ENCODE data around the gene PCBP4.

The PCBP4 gene

GRCh38 chr3:51974963-51975851 is 8.0 kb upstream of the PCBP4 start, which contains the start of gene ABHD14A:
Gene ABHD14A (plus strand): TSS chr3:51975064. CDS start chr3:51975136, 72 bp downstream.
- DNase-seq = peak in 55 of 58 donors; percentile 20 to 80 (median 65)

- DNase-seq = peak in 16 of 58 donors; percentile 50 to 73 (median 65)
Measured at GRCh38 chr3:51974277-51974962, 7.2 kb upstream of the PCBP4 start.

- no peak for DNase-seq
Measured at GRCh38 chr3:51971350-51971749, 4.1 kb upstream of the PCBP4 start.

- no peak for DNase-seq
Measured at GRCh38 chr3:51970606-51971300, 3.5 kb upstream of the PCBP4 start.

GRCh38 chr3:51969841-51970240 is 2.6 kb upstream of the PCBP4 start:
- DNase-seq = no peak

GRCh38 chr3:51968883-51969678 is 1.8 kb upstream of the PCBP4 start:
- no peak for DNase-seq

- DNase-seq = peak in 9 of 58 donors; percentile 16 to 44 (median 32)
Measured at GRCh38 chr3:51968170-51968775, 1.0 kb upstream of the PCBP4 start.

GRCh38 chr3:51966922-51967383 is 301 bp downstream of the PCBP4 start:
- DNase-seq = peak in 4 of 58 donors; percentile 39 to 64 (median 56)

GRCh38 chr3:51966486-51966885 is 768 bp downstream of the PCBP4 start:
- DNase-seq = peak in 10 of 58 donors; percentile 28 to 74 (median 46)

GRCh38 chr3:51966016-51966415 is 1.2 kb downstream of the PCBP4 start:
- peak in 51 of 58 donors; percentile 8 to 89 (median 63) for DNase-seq

GRCh38 chr3:51964521-51964920 is 2.7 kb downstream of the PCBP4 start:
- no peak for DNase-seq

- peak in 32 of 58 donors; percentile 15 to 81 (median 38) for DNase-seq
Measured at GRCh38 chr3:51963951-51964451, 3.3 kb downstream of the PCBP4 start.

- peak in 12 of 58 donors; percentile 6 to 47 (median 25) for DNase-seq
Measured at GRCh38 chr3:51962854-51963530, 4.3 kb downstream of the PCBP4 start.

- DNase-seq = no peak
Measured at GRCh38 chr3:51961602-51962569, 5.4 kb downstream of the PCBP4 start.

GRCh38 chr3:51961011-51961410 is 6.2 kb downstream of the PCBP4 start:
- no peak for DNase-seq

- DNase-seq = no peak
Measured at GRCh38 chr3:51960386-51960785, 6.9 kb downstream of the PCBP4 start.

GRCh38 chr3:51959651-51960050 is 7.6 kb downstream of the PCBP4 start:
- no peak for DNase-seq

All from anterior cingulate cortex (tissue), 58 donors.